DOHH2 (cell line): Measurements from ENCODE around the gene SDE2.
"Not testable (repeated sequence)": the region's sequence is repeated elsewhere in the genome, so short reads cannot be mapped to it uniquely, and the experiment has no call there.

Experiments used
- CTCF ChIP-seq: fragments of 200-600 bp; sonication (generic); IDR thresholded peaks from one replicate; pipeline ENCODE4 v1.5.1; 2014; ENCODE audit warnings: antibody characterized with exemption, mild to moderate bottlenecking, low read depth, low read length; ENCODE audit not compliant: poor library complexity, severe bottlenecking
- EZH2phosphoT487 ChIP-seq: fragments of 200-600 bp; sonication (generic); IDR thresholded peaks from 2 replicates; pipeline ENCODE4 v1.6.1; 2017; ENCODE audit warnings: borderline replicate concordance, mild to moderate bottlenecking, antibody characterized with exemption, low read length, moderate library complexity, mixed read lengths

GRCh38 chr1:225939939-225940310 is 59.2 kb downstream of the SDE2 start:
- TF ChIP-seq CTCF, EZH2phosphoT487: not testable (repeated sequence)
